IMR-90 (cell line): ENCODE results near the gene CRIP1. TPM values are rescaled to one million over a fixed set of nuclear protein-coding genes. Genes with fewer than 3 reads are reported as not detected.

Experiments
- ATAC-seq: fragments of 200-7000 bp; cut with Tn5 transposase; 2 replicates; pipeline ENCODE4 v1.9.1; 2020; ENCODE audit warnings: low read depth, mild to moderate bottlenecking, moderate library complexity
- BruUV-seq: library from RNA; stranded (reverse); fragments of 400-500 nt; replicated peaks from 2 replicates; lab custom pipeline; 2021; lab: Mats Ljungman, UMichigan
- CTCF ChIA-PET: fragments of 300-600 bp; formaldehyde crosslinking; extraction: SDS; loops from one replicate; lab custom pipeline; 2021; ENCODE audit warnings: antibody characterized with exemption; lab: Yijun Ruan, JAX
- POLR2A ChIA-PET: fragments of 300-600 bp; sonication (Branson Sonifier 250); formaldehyde crosslinking; loops from one replicate; lab custom pipeline; 2022; ENCODE audit warnings: antibody characterized with exemption; ENCODE audit not compliant: unreplicated experiment; lab: Charles Lee
- DNase-seq: peaks from one replicate; pipeline ENCODE4 v3.0.0; 2013
- H2AFZ ChIP-seq: replicated peaks from 2 replicates; pipeline ENCODE3; 2013; ENCODE audit warnings: low read length, mild to moderate bottlenecking; ENCODE audit not compliant: poor library complexity
- H2AK5ac ChIP-seq: 2 replicates; pipeline ENCODE4 v1.6.1; 2013; ENCODE audit warnings: low read depth, low read length, inconsistent platforms
- H2AK9ac ChIP-seq: replicated peaks from 2 replicates; pipeline ENCODE3; 2013; ENCODE audit warnings: mild to moderate bottlenecking, low read depth, low read length, moderate library complexity; ENCODE audit not compliant: poor library complexity
- H2BK120ac ChIP-seq: 2 replicates; pipeline ENCODE4 v1.6.1; 2013; ENCODE audit warnings: low read depth, low read length, inconsistent platforms
- H2BK15ac ChIP-seq: 3 replicates; pipeline ENCODE4 v1.6.1; 2013; ENCODE audit warnings: low read depth, low read length, inconsistent platforms
- H2BK20ac ChIP-seq: 2 replicates; pipeline ENCODE4 v1.6.1; 2013; ENCODE audit warnings: low read depth, mild to moderate bottlenecking, inconsistent platforms, low read length, moderate library complexity
- H2BK5ac ChIP-seq: 2 replicates; pipeline ENCODE4 v1.6.1; 2013; ENCODE audit warnings: mild to moderate bottlenecking, low read depth, low read length, inconsistent platforms; ENCODE audit not compliant: poor library complexity, severe bottlenecking
- H3K14ac ChIP-seq: replicated peaks from 2 replicates; pipeline ENCODE4 v1.6.1; 2013; ENCODE audit warnings: low read depth, low read length, inconsistent platforms
- H3K18ac ChIP-seq: 2 replicates; pipeline ENCODE4 v1.6.1; 2013; ENCODE audit warnings: low read depth, low read length, control low read depth
- H3K23ac ChIP-seq: 2 replicates; pipeline ENCODE4 v1.6.1; 2013; ENCODE audit warnings: low read depth, low read length, inconsistent platforms
- H3K27ac ChIP-seq: 2 replicates; pipeline ENCODE4 v1.5.1; 2013; ENCODE audit warnings: mild to moderate bottlenecking, control low read depth, low read length; ENCODE audit not compliant: insufficient read depth
- H3K27me3 ChIP-seq: 2 replicates; pipeline ENCODE4 v1.6.1; 2013; ENCODE audit warnings: low read length; ENCODE audit not compliant: control insufficient read depth, insufficient read depth
- H3K36me3 ChIP-seq: 2 replicates; pipeline ENCODE4 v1.6.1; 2013; ENCODE audit warnings: low read length, mixed read lengths; ENCODE audit not compliant: control insufficient read depth, insufficient read depth
- H3K4ac ChIP-seq: 2 replicates; pipeline ENCODE4 v1.6.1; 2013; ENCODE audit warnings: low read depth, low read length, inconsistent platforms
- H3K4me1 ChIP-seq: 2 replicates; pipeline ENCODE4 v1.6.1; 2013; ENCODE audit warnings: low read length, mixed read lengths; ENCODE audit not compliant: control insufficient read depth, insufficient read depth
- H3K4me2 ChIP-seq: 2 replicates; pipeline ENCODE4 v1.6.1; 2013; ENCODE audit warnings: low read depth, mild to moderate bottlenecking, control low read depth, low read length, moderate library complexity
- H3K4me3 ChIP-seq: 2 replicates; pipeline ENCODE4 v1.5.1; 2013; ENCODE audit warnings: low read depth, mild to moderate bottlenecking, control low read depth, low read length, moderate library complexity; ENCODE audit not compliant: insufficient read depth
- H3K56ac ChIP-seq: 2 replicates; pipeline ENCODE4 v1.6.1; 2013; ENCODE audit warnings: low read length, inconsistent platforms; ENCODE audit not compliant: insufficient read depth; ENCODE audit errors: extremely low read depth
- H3K79me1 ChIP-seq, 2 experiments: 2 replicates each; pipeline ENCODE4 v1.6.1; 2013; ENCODE audit warnings: low read length in 2 of 2, inconsistent platforms in 1 of 2, low read depth in 1 of 2
- H3K9ac ChIP-seq: 2 replicates; pipeline ENCODE4 v1.6.1; 2013; ENCODE audit warnings: low read depth, low read length, control low read depth
- H3K9me1 ChIP-seq: 2 replicates; pipeline ENCODE4 v1.6.1; 2013; ENCODE audit warnings: low read length, inconsistent platforms; ENCODE audit not compliant: insufficient read depth
- H3K9me3 ChIP-seq: 2 replicates; pipeline ENCODE4 v1.6.1; 2013; ENCODE audit warnings: low read length; ENCODE audit not compliant: control insufficient read depth, insufficient read depth
- H4K20me1 ChIP-seq: 2 replicates; pipeline ENCODE4 v1.6.1; 2013; ENCODE audit warnings: low read length, inconsistent platforms; ENCODE audit not compliant: insufficient read depth
- H4K5ac ChIP-seq: 2 replicates; pipeline ENCODE4 v1.6.1; 2013; ENCODE audit warnings: mild to moderate bottlenecking, low read depth, low read length, control low read depth
- H4K8ac ChIP-seq, 2 experiments: 2 replicates each; pipeline ENCODE4 v1.6.1; 2013; ENCODE audit warnings: low read depth in 2 of 2, low read length in 2 of 2, control low read depth in 1 of 2, inconsistent platforms in 1 of 2
- H4K91ac ChIP-seq: 2 replicates; pipeline ENCODE4 v1.6.1; 2013; ENCODE audit warnings: low read depth, low read length, inconsistent platforms; ENCODE audit not compliant: insufficient read depth
- BHLHE40 ChIP-seq: fragments of 150-350 bp; IDR thresholded peaks from 2 replicates; pipeline ENCODE4 v1.6.1; 2016; ENCODE audit warnings: mild to moderate bottlenecking, low read depth, low read length
- MAFK ChIP-seq: IDR thresholded peaks from 2 replicates; pipeline ENCODE4 v1.6.1; 2012; ENCODE audit warnings: low read depth, low read length, improper control_type of control experiment
- MAZ ChIP-seq: IDR thresholded peaks from 2 replicates; pipeline ENCODE4 v1.6.1; 2012; ENCODE audit warnings: low read depth, mild to moderate bottlenecking, low read length, improper control_type of control experiment, moderate library complexity, borderline replicate concordance
- WGBS, 2 experiments: methylation state at CpG; one replicate each; pipeline versions ENCODE4 v1.1.5 to v1.1.7; 2013; ENCODE audit warnings: missing lambda C conversion rate in 2 of 2; ENCODE audit not compliant: insufficient read length in 1 of 2; ENCODE audit errors: extremely low coverage in 2 of 2; 5-methylcytosine and 5-hydroxymethylcytosine counted together
- dilution Hi-C: fragments of 300-500 bp; cut with HindIII; formaldehyde crosslinking; loops from one replicate; pipeline ENCODE4 v1.14.3; 2018; ENCODE audit warnings: low sequenced_read_pairs; ENCODE audit not compliant: unreplicated experiment
- in situ Hi-C: fragments of 300-500 bp; cut with MboI; formaldehyde crosslinking; loops from 3 replicates; pipeline ENCODE4 v1.14.3; 2019; ENCODE audit warnings: low sequenced_read_pairs, inconsistent platforms, mixed read lengths
- intact Hi-C: fragments of 100-400 bp; cut with micrococcal nuclease; formaldehyde crosslinking; loops from 2 replicates; pipeline ENCODE4 v1.10.0; 2022
- polyA plus RNA-seq, 3 experiments: library from polyadenylated mRNA; depleted of rRNA; stranded (reverse); fragments of >200 nt; gene quantifications; 2 replicates each; pipeline ENCODE4 v1.2.3, GENCODE V29; 2012; ENCODE audit warnings: low replicate concordance in 1 of 3
- total RNA-seq: library from RNA; depleted of rRNA; stranded (reverse); fragments of >200 nt; gene quantifications from 2 replicates; pipeline ENCODE4 v1.2.3, GENCODE V29; 2012

Gene CRIP1
- total and polyA plus RNA-seq, 2 of the 4 experiments (the other 2 are of a cell fraction), result 0.21 TPM; not detected in 1

- no peak overlapping the region for H3K4me3 ChIP-seq
- CTCF ChIA-PET, result no interaction called here
Measured at GRCh38 chr14:105495101-105495989, 8.7 kb downstream of the CRIP1 start.

More at GRCh38 chr14:105495101-105495989, 8.7 kb downstream of the CRIP1 start:
- Histone ChIP-seq H3K4ac (no peak overlapping the region), H2AFZ (no peak overlapping the region), H3K9me3 (no peaks in the 10 kb centered on the region), H2BK120ac (no peak overlapping the region), H3K18ac (no peak overlapping the region), H3K27me3 (no peaks in the 10 kb centered on the region), H4K8ac (no peak overlapping the region), H3K36me3 (no peaks in the 10 kb centered on the region), H3K14ac (no peak overlapping the region), H2BK20ac (no peak overlapping the region), H4K91ac (no peak overlapping the region), H3K23ac (no peak overlapping the region), H2AK9ac (peak overlapping the region; percentile 65), H3K4me1 (0 out of 2 replicates have a peak, but pooled peaks cover 2% of the 10 kb centered on the region), H3K9ac (no peak overlapping the region), H3K27ac (no peak overlapping the region), H3K56ac (no peak overlapping the region), H3K4me2 (no peak overlapping the region), H2BK5ac (no peak overlapping the region), H3K9me1 (peaks cover 6% of the 10 kb centered on the region; the same call in 1 of the 2 replicates), H2AK5ac (no peak overlapping the region), H4K20me1 (0 out of 2 replicates have a peak, but pooled peaks cover 6% of the 10 kb centered on the region), H3K79me1 (peaks cover 0 to 5% of the 10 kb centered on the region in 2 experiments; a peak in 1 of 4 replicates), H2BK15ac (no peak overlapping the region), H4K5ac (no peak overlapping the region)
- POLR2A ChIA-PET, result no interaction called here
- in situ Hi-C loops (no loop called here), intact Hi-C loops (no loop called here), dilution Hi-C loops (no loop called here)
- BruUV-seq, result no TSS peak
- TF ChIP-seq BHLHE40, result no peak
- no peak for TF ChIP-seq MAZ
- no peak for TF ChIP-seq MAFK
- no peak for ATAC-seq
- DNase-seq, result no peak
- WGBS, 2 experiments, result 68% methylated on average over 6 of the region's 18 CpGs; no CpG with 5 or more reads in 1 of the 2 experiments
